A549 (cell line): ENCODE measurements around the gene RBM11. TPM values are rescaled to one million over a fixed set of nuclear protein-coding genes. Genes with fewer than 3 reads are reported as not detected.

Experiments used
- ATAC-seq, 2 experiments: fragments of 200-7000 bp in 1 of 2; fragments of >200 bp in 1 of 2; cut with Nextera tagmentation in 1 of 2; cut with Tn5 transposase in 1 of 2; 3 replicates each; pipeline versions ENCODE4 v1.8.0 to v1.9.1; 2018 to 2020; ENCODE audit warnings: mild to moderate bottlenecking in 1 of 2, moderate library complexity in 1 of 2
- CTCF ChIA-PET: fragments of 300-600 bp; sonication (Branson Sonifier 250); formaldehyde crosslinking; extraction: SDS; loops from one replicate; lab custom pipeline; 2021; ENCODE audit warnings: antibody characterized with exemption, inconsistent platforms; lab: Yijun Ruan, JAX
- POLR2A ChIA-PET: fragments of 350-600 bp; formaldehyde crosslinking; extraction: SDS; loops from one replicate; lab custom pipeline; 2021; ENCODE audit warnings: antibody characterized with exemption, inconsistent platforms; lab: Yijun Ruan, JAX
- DNase-seq, 2 experiments: peaks; one replicate each; pipeline versions ENCODE4 v3.0.0 to v3.0.0-alpha.2; 2011 to 2016; ENCODE audit warnings: low read depth in 1 of 2, low spot score in 1 of 2
- FAIRE-seq: peaks from 2 replicates; lab custom pipeline; 2011; peaks lifted over from hg19 to GRCh38; lab: Jason Lieb, UNC
- H3K27ac ChIP-seq, 2 experiments: fragments of >200 bp; sonication (Bioruptor Twin); formaldehyde crosslinking; 3 replicates each; pipeline ENCODE4 v1.5.1; 2016 to 2017
- H3K4me1 ChIP-seq: fragments of >200 bp; sonication (Bioruptor Twin); formaldehyde crosslinking; 3 replicates; pipeline ENCODE4 v1.6.1; 2016
- H3K4me2 ChIP-seq: fragments of >200 bp; sonication (Bioruptor Twin); formaldehyde crosslinking; 3 replicates; pipeline ENCODE4 v1.6.1; 2016
- H3K4me3 ChIP-seq: fragments of >200 bp; sonication (Bioruptor Twin); formaldehyde crosslinking; 3 replicates; pipeline ENCODE4 v1.5.1; 2016
- H3K9me3 ChIP-seq: fragments of >200 bp; sonication (Bioruptor Twin); formaldehyde crosslinking; 3 replicates; pipeline ENCODE4 v1.6.1; 2016
- ATOH8 ChIP-seq: fragments of 250-450 bp; sonication (Bioruptor Pico); IDR thresholded peaks from 2 replicates; pipeline ENCODE4 v1.5.0; 2020; ENCODE audit warnings: low read depth, mild to moderate bottlenecking, moderate library complexity
- CBX2 ChIP-seq: fragments of 200-600 bp; sonication (generic); IDR thresholded peaks from 2 replicates; pipeline ENCODE4 v1.6.1; 2016; ENCODE audit warnings: low read depth, mild to moderate bottlenecking, borderline replicate concordance
- CEBPB ChIP-seq, 2 experiments: fragments of >200 bp in 1 of 2; sonication (Bioruptor Twin) in 1 of 2; formaldehyde crosslinking in 1 of 2; IDR thresholded peaks; 2 replicates each; pipeline ENCODE4 v1.6.1; 2012 to 2016
- CHD4 ChIP-seq: fragments of 200-600 bp; sonication (generic); IDR thresholded peaks from 2 replicates; pipeline ENCODE4 v1.6.1; 2016; ENCODE audit warnings: antibody characterized with exemption, mild to moderate bottlenecking, borderline replicate concordance
- EHMT2 ChIP-seq: fragments of 200-600 bp; sonication (generic); IDR thresholded peaks from 2 replicates; pipeline ENCODE4 v1.6.1; 2016; ENCODE audit warnings: antibody characterized with exemption, low read depth, mild to moderate bottlenecking, moderate library complexity
- FOSL2 ChIP-seq, 2 experiments: fragments of 450-650 bp in 1 of 2; fragments of >200 bp in 1 of 2; sonication (Bioruptor Twin) in 1 of 2; formaldehyde crosslinking; IDR thresholded peaks; 2 replicates each; pipeline versions ENCODE4 v1.5.0 to v1.6.1; 2016 to 2020; ENCODE audit warnings: mild to moderate bottlenecking in 1 of 2, moderate library complexity in 1 of 2
- FOXS1 ChIP-seq: fragments of 250-450 bp; sonication (Bioruptor Pico); IDR thresholded peaks from 2 replicates; pipeline ENCODE4 v1.5.0; 2020; ENCODE audit warnings: mild to moderate bottlenecking, moderate library complexity
- JUNB ChIP-seq: fragments of >200 bp; sonication (Bioruptor Twin); formaldehyde crosslinking; IDR thresholded peaks from 2 replicates; pipeline ENCODE4 v1.6.1; 2016
- KDM1A ChIP-seq: fragments of 200-600 bp; sonication (generic); IDR thresholded peaks from 2 replicates; pipeline ENCODE4 v1.6.1; 2016; ENCODE audit warnings: low read depth, mild to moderate bottlenecking
- POLR2A ChIP-seq: IDR thresholded peaks from 2 replicates; pipeline ENCODE4 v1.6.1; 2012; ENCODE audit warnings: mild to moderate bottlenecking, low read length
- POLR2AphosphoS2 ChIP-seq: conservative IDR thresholded peaks from 2 replicates; pipeline ENCODE4 v1.6.1; 2012; ENCODE audit warnings: low read length, improper control_type of control experiment, inconsistent platforms
- RCOR1 ChIP-seq: fragments of 150-350 bp; IDR thresholded peaks from 2 replicates; pipeline ENCODE4 v1.6.1; 2014; ENCODE audit warnings: antibody characterized with exemption, low read length, low read depth
- RNF2 ChIP-seq: fragments of 200-600 bp; sonication (generic); IDR thresholded peaks from 2 replicates; pipeline ENCODE4 v1.6.1; 2016; ENCODE audit warnings: low read depth, mild to moderate bottlenecking, antibody characterized with exemption, moderate library complexity, borderline replicate concordance
- TFCP2L1 ChIP-seq: fragments of 250-450 bp; sonication (Bioruptor Pico); IDR thresholded peaks from 2 replicates; pipeline ENCODE4 v1.5.0; 2021; ENCODE audit warnings: mild to moderate bottlenecking
- TP53 ChIP-seq: fragments of 250-450 bp; sonication (Bioruptor Pico); IDR thresholded peaks from 2 replicates; pipeline ENCODE4 v1.5.0; 2021; ENCODE audit warnings: mild to moderate bottlenecking, moderate library complexity
- WGBS: methylation state at CpG from one replicate; pipeline ENCODE4 v1.1.6; 2017; ENCODE audit errors: missing lambda C conversion rate; 5-methylcytosine and 5-hydroxymethylcytosine counted together
- polyA plus RNA-seq, 4 experiments: library from polyadenylated mRNA; depleted of rRNA in 3 of 4; stranded (reverse); fragments of >200 nt; fragmentation: RNase III in 1 of 4; extraction: RNeasy Plus Mini Kit Qiagen cat#74134 plus additional on column Dnase treatment in 1 of 4; gene quantifications; 2 replicates in 3 of 4; 3 replicates in 1 of 4; pipeline ENCODE4 v1.2.3, GENCODE V29; 2011 to 2017
- TF ChIP-seq, protein P1 (sequence below): IDR thresholded peaks from 2 replicates; pipeline ENCODE4 v1.6.1; 2012
- TF ChIP-seq, protein P2 (sequence below): fragments of >200 bp; sonication (Bioruptor Twin); formaldehyde crosslinking; IDR thresholded peaks from 2 replicates; pipeline ENCODE4 v1.6.1; 2016
- TF ChIP-seq, protein P3 (sequence below): IDR thresholded peaks from 2 replicates; pipeline ENCODE4 v1.6.1; 2012
- TF ChIP-seq, protein P4 (sequence below): fragments of 250-450 bp; sonication (Bioruptor Pico); IDR thresholded peaks from 2 replicates; pipeline ENCODE4 v1.5.0; 2021; ENCODE audit warnings: mild to moderate bottlenecking, moderate library complexity, borderline replicate concordance

RBM11 gene
- polyA plus RNA-seq, 2 of the 4 experiments (the other 2 are of a cell fraction) = 0.19 TPM; not detected in 1

- no peak overlapping the region for H3K4me3 ChIP-seq
- 3% methylated on average over 1 of the region's 1 CpG for WGBS
- TF ChIP-seq, protein P1, sequence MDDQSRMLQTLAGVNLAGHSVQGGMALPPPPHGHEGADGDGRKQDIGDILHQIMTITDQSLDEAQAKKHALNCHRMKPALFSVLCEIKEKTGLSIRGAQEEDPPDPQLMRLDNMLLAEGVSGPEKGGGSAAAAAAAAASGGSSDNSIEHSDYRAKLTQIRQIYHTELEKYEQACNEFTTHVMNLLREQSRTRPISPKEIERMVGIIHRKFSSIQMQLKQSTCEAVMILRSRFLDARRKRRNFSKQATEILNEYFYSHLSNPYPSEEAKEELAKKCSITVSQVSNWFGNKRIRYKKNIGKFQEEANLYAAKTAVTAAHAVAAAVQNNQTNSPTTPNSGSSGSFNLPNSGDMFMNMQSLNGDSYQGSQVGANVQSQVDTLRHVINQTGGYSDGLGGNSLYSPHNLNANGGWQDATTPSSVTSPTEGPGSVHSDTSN = no peak
- TF ChIP-seq, protein P2, sequence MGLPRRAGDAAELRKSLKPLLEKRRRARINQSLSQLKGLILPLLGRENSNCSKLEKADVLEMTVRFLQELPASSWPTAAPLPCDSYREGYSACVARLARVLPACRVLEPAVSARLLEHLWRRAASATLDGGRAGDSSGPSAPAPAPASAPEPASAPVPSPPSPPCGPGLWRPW = no peak
- ATAC-seq (no peak), FAIRE-seq (no peak), DNase-seq (no peak)
- no peak overlapping the region for H3K27ac ChIP-seq
- ChIA-PET CTCF (interaction anchor here (1.7 kb wide), 1 partner anchor 10 kb away, joined by 6 read pairs; no protein-coding TSS in a partner anchor), POLR2A (no interaction called here)
- H3K4me1 ChIP-seq = no peaks in the 10 kb centered on the region
- no peaks in the 10 kb centered on the region for H3K9me3 ChIP-seq
- no peak overlapping the region for H3K4me2 ChIP-seq
Measured at GRCh38 chr21:14263879-14264278, 47.9 kb downstream of the RBM11 start.

DNA sequence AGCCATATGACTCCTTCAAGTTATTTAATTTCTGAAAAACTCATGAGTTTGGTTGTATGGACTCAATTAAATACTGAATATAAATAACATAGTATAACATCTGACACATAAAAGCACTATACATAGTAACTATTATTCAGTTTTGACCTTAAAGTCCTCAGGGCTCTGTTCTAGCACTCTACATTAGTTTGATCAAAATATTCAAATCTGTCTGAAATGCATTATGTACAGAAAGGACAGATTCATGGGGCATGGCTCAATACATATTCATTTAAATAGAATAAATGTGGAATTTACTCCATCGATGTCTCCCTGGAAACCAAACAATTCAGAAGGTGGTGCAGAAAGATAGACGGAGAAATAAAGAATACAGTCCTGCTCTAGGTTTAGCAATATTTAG lies 49.1 kb downstream of the RBM11 start:
- 40% methylated on average over 2 of the region's 2 CpGs for WGBS
- CTCF ChIA-PET = no interaction called here

DNA sequence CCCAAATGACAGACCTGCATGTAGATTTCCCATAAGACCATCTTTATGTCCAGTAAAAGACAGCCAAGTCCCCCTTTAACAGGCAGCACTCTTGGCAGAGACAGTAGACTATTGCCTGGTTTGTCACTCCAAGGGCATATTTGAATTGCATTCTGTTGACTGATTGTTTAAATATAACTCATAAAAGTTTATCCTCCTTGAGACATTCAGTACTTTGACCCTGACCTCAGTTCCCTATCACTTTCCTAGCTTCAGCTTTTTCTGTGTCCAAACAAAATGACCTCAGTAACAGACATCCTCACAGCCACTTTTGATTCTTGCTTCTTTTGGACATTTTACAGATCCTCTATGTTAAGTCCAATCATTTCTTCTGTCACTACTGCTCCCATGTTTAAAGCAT lies 51.1 kb downstream of the RBM11 start:
- DNase-seq = no peak
- Histone ChIP-seq H3K9me3 (no peaks in the 10 kb centered on the region), H3K4me3 (no peak overlapping the region), H3K4me2 (no peak overlapping the region), H3K27ac (no peak overlapping the region), H3K4me1 (no peaks in the 10 kb centered on the region)
- no peak for TF ChIP-seq TFCP2L1 (CRISPR knock-in tag)
- no peak for TF ChIP-seq CBX2
- no peak for TF ChIP-seq RCOR1
- FAIRE-seq = no peak
- ATAC-seq = no peak
- ChIA-PET POLR2A (no interaction called here), CTCF (no interaction called here)

More for the DNA sequence above, 49.1 kb downstream of the RBM11 start:
- Histone ChIP-seq H3K9me3 (no peaks in the 10 kb centered on the region), H3K4me2 (no peak overlapping the region), H3K4me1 (no peaks in the 10 kb centered on the region), H3K4me3 (no peak overlapping the region), H3K27ac (no peak overlapping the region)
- DNase-seq = no peak
- no peak for FAIRE-seq
- no peak for ATAC-seq
- no peak for TF ChIP-seq FOXS1
- no peak for TF ChIP-seq ATOH8 (CRISPR knock-in tag)
- no peak for TF ChIP-seq KDM1A
- TF ChIP-seq, protein P3, sequence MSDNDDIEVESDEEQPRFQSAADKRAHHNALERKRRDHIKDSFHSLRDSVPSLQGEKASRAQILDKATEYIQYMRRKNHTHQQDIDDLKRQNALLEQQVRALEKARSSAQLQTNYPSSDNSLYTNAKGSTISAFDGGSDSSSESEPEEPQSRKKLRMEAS = no peak
- no peak for TF ChIP-seq RNF2
- TF ChIP-seq CHD4 = no peak
- no peak for TF ChIP-seq CEBPB (IDR thresholded peaks at IDR 0.05)
- TF ChIP-seq TFCP2L1 (CRISPR knock-in tag) = no peak
- TF ChIP-seq JUNB = no peak
- TF ChIP-seq FOSL2 (IDR thresholded peaks at IDR 0.05) = no peak
- no peak for TF ChIP-seq FOSL2 (CRISPR knock-in tag; IDR thresholded peaks at IDR 0.05)
- TF ChIP-seq TP53 (CRISPR knock-in tag) = no peak
- no peak for TF ChIP-seq POLR2A
- no peak for TF ChIP-seq POLR2AphosphoS2
- TF ChIP-seq, protein P4, sequence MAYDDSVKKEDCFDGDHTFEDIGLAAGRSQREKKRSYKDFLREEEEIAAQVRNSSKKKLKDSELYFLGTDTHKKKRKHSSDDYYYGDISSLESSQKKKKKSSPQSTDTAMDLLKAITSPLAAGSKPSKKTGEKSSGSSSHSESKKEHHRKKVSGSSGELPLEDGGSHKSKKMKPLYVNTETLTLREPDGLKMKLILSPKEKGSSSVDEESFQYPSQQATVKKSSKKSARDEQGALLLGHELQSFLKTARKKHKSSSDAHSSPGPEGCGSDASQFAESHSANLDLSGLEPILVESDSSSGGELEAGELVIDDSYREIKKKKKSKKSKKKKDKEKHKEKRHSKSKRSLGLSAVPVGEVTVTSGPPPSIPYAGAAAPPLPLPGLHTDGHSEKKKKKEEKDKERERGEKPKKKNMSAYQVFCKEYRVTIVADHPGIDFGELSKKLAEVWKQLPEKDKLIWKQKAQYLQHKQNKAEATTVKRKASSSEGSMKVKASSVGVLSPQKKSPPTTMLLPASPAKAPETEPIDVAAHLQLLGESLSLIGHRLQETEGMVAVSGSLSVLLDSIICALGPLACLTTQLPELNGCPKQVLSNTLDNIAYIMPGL (CRISPR knock-in tag) = no peak
- no peak for TF ChIP-seq EHMT2
- POLR2A ChIA-PET = no interaction called here
